SU-DHL-6 (cell line): ENCODE measurements around the gene CRTC3.

ENCODE experiments used
- EZH2phosphoT487 ChIP-seq: fragments of 200-600 bp; sonication (generic), shearing (Covaris generic); conservative IDR thresholded peaks from 2 replicates; pipeline ENCODE4 v1.6.1; 2018; ENCODE audit warnings: mild to moderate bottlenecking, antibody characterized with exemption, low read length, moderate library complexity, mixed read lengths
- TF ChIP-seq, protein P1 (sequence below): fragments of 200-600 bp; sonication (generic); IDR thresholded peaks from one replicate; pipeline ENCODE4 v1.5.1; 2017; ENCODE audit warnings: antibody characterized with exemption, mild to moderate bottlenecking, low read length, moderate library complexity; ENCODE audit not compliant: insufficient read depth, poor library complexity, severe bottlenecking

DNA sequence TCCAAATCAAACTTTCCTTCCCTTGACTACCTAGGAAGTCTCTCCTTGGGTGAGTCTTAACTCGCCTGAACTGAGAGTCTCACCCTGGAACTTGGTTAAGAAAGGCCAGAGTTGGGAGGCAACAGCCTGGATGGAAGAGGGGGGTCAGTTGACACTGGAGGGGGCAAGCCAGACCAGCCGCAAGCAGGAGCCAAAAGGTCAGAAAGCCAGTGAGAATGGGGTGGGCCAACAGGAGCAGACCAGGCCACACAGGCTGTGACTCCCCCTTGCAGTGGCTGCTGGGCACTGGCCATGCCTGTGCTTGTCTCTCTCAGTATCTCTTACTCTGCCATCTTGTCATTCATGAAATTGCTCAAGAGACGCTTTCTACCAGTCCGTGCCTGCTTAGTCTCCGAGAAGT is 32.9 kb downstream of the CRTC3 start:
- TF ChIP-seq, protein P1, sequence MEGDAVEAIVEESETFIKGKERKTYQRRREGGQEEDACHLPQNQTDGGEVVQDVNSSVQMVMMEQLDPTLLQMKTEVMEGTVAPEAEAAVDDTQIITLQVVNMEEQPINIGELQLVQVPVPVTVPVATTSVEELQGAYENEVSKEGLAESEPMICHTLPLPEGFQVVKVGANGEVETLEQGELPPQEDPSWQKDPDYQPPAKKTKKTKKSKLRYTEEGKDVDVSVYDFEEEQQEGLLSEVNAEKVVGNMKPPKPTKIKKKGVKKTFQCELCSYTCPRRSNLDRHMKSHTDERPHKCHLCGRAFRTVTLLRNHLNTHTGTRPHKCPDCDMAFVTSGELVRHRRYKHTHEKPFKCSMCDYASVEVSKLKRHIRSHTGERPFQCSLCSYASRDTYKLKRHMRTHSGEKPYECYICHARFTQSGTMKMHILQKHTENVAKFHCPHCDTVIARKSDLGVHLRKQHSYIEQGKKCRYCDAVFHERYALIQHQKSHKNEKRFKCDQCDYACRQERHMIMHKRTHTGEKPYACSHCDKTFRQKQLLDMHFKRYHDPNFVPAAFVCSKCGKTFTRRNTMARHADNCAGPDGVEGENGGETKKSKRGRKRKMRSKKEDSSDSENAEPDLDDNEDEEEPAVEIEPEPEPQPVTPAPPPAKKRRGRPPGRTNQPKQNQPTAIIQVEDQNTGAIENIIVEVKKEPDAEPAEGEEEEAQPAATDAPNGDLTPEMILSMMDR = no peak
- no peak for TF ChIP-seq EZH2phosphoT487
